ENCODE data around the gene GSC2.
A peak's percentile ranks its signal among the peaks of the same experiment; 100 is the strongest.

Gene GSC2

GRCh38 chr22:19149991-19150390 lies at the start of gene GSC2:
TSS of gene GSC2 (minus strand) at chr22:19150292. CDS start at chr22:19150283, 9 bp downstream.
- no peak for DNase-seq (ENCODE audit: low spot score)

GRCh38 chr22:19199479-19199878 lies 49.4 kb upstream of the GSC2 start:
- DNase-seq (ENCODE audit: low spot score) = no peak

GRCh38 chr22:19197997-19198865 lies 48.1 kb upstream of the GSC2 start:
- no peak for DNase-seq (ENCODE audit: low spot score)

- DNase-seq (ENCODE audit: low spot score) = no peak
Observed at GRCh38 chr22:19196841-19197612, 46.9 kb upstream of the GSC2 start.

GRCh38 chr22:19195796-19196731 lies 46.0 kb upstream of the GSC2 start:
- no peak for DNase-seq (ENCODE audit: low spot score)

GRCh38 chr22:19194766-19195536 lies 44.9 kb upstream of the GSC2 start:
- no peak for DNase-seq (ENCODE audit: low spot score)

- DNase-seq (ENCODE audit: low spot score) = no peak
Observed at GRCh38 chr22:19193879-19194278, 43.8 kb upstream of the GSC2 start.

GRCh38 chr22:19187716-19188563 lies 37.8 kb upstream of the GSC2 start:
- DNase-seq (ENCODE audit: low spot score) = no peak

GRCh38 chr22:19184276-19184997 lies 34.3 kb upstream of the GSC2 start:
- DNase-seq (ENCODE audit: low spot score) = no peak

- DNase-seq (ENCODE audit: low spot score) = no peak
Observed at GRCh38 chr22:19183216-19183615, 33.1 kb upstream of the GSC2 start.

- no peak for DNase-seq (ENCODE audit: low spot score)
Observed at GRCh38 chr22:19182472-19183157, 32.5 kb upstream of the GSC2 start.

GRCh38 chr22:19181786-19182471 lies 31.8 kb upstream of the GSC2 start:
- no peak for DNase-seq (ENCODE audit: low spot score)

- no peak for DNase-seq (ENCODE audit: low spot score)
Observed at GRCh38 chr22:19180740-19181410, 30.8 kb upstream of the GSC2 start.

GRCh38 chr22:19180234-19180633 lies 30.1 kb upstream of the GSC2 start:
- DNase-seq (ENCODE audit: low spot score) = no peak

- peak; percentile 87 for DNase-seq (ENCODE audit: low spot score)
Observed at GRCh38 chr22:19179497-19180048, 29.5 kb upstream of the GSC2 start.

GRCh38 chr22:19178657-19179496 lies 28.8 kb upstream of the GSC2 start, which contains the start of gene SLC25A1:
TSS of gene SLC25A1 (minus strand) at chr22:19178736. CDS start at chr22:19178673, 63 bp downstream.
- DNase-seq (ENCODE audit: low spot score) = peak; percentile 97
